Measurements from ENCODE around the gene ATP9A. TPM values are rescaled to one million over a fixed set of nuclear protein-coding genes. Genes with fewer than 3 reads are reported as not detected.
"Not testable (repeated sequence)": the region's sequence is repeated elsewhere in the genome, so short reads cannot be mapped to it uniquely, and the experiment has no call there.

ATP9A gene
- total and polyA plus RNA-seq, 2 experiments from 2014 or later: 11.3 to 16.9 TPM

DNA sequence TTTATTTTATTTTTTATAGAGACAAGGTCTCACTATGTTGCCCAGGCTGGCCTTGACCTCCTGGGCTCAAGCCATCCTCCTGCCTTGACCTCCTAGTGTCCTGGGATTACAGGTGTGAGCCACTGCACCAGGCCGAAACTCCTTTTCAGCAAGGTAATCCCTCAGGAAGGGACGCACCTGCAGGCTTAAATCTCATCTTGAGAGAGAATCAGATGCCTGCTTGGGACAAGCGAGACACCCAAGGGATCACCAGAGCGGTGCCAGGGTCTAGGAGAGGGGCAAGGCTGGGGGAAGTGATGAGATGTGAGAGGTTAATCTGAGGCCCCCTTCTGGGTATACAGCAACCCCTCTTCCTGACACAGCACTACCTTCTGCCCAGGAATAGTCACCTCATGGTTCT, 4.0 kb upstream of the ATP9A start:
- TF ChIP-seq, protein P1, sequence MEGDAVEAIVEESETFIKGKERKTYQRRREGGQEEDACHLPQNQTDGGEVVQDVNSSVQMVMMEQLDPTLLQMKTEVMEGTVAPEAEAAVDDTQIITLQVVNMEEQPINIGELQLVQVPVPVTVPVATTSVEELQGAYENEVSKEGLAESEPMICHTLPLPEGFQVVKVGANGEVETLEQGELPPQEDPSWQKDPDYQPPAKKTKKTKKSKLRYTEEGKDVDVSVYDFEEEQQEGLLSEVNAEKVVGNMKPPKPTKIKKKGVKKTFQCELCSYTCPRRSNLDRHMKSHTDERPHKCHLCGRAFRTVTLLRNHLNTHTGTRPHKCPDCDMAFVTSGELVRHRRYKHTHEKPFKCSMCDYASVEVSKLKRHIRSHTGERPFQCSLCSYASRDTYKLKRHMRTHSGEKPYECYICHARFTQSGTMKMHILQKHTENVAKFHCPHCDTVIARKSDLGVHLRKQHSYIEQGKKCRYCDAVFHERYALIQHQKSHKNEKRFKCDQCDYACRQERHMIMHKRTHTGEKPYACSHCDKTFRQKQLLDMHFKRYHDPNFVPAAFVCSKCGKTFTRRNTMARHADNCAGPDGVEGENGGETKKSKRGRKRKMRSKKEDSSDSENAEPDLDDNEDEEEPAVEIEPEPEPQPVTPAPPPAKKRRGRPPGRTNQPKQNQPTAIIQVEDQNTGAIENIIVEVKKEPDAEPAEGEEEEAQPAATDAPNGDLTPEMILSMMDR (IDR thresholded peaks at IDR 0.05; ENCODE audit: low read depth, low read length): no peak

DNA sequence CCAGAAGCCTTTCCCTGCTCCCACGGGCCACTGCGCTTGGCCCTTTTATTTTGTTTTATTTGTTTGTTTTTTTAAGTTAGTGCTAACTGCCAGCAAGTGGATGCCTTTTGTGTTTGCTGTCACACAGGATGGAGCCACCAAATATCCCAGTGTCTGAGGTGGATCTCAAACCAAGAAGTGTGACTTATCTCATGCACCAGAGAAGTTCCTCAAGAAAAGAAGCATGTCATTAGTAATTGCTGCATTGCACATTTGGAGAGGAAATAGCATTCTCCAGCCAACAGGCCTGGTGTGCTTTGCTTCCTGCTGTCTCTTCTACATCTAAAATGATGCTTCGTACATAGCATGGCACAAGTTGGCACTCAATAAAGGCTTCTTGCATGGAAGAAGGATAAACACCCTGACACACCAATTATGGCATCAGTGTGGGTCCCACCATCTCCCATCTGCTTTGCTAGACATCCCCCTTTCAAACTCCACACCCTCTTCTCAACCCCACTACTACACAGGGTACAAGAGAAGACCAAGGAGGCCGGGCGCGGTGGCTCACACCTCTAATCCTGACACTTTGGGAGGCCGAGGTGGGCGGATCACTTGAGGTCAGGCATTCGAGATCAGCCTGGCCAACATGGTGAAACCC, 1.9 kb upstream of the ATP9A start:
- Histone ChIP-seq H3K27ac (no peak overlapping the region), H3K27me3 (no peaks in the 10 kb centered on the region), H3K4me3 (no peak overlapping the region), H3K4me1 (ENCODE audit: low read depth) (no peaks in the 10 kb centered on the region), H3K9me3 (ENCODE audit: low read depth) (no peaks in the 10 kb centered on the region), H3K36me3 (no peaks in the 10 kb centered on the region)
- DNase-seq (ENCODE audit: low read depth in 1 of 2, low spot score in 1 of 2): no peak
- TF ChIP-seq, protein P1 (IDR thresholded peaks at IDR 0.05; ENCODE audit: low read depth, low read length): no peak

More for the DNA sequence above, 4.0 kb upstream of the ATP9A start:
- H3K36me3 ChIP-seq: no peaks in the 10 kb centered on the region
- H3K27me3 ChIP-seq: no peaks in the 10 kb centered on the region
- H3K4me3 ChIP-seq: no peak overlapping the region
- H3K9me3 ChIP-seq (ENCODE audit: low read depth): no peaks in the 10 kb centered on the region
- no peak for DNase-seq (ENCODE audit: low read depth in 1 of 2, low spot score in 1 of 2)
- H3K4me1 ChIP-seq (ENCODE audit: low read depth): no peaks in the 10 kb centered on the region
- no peak overlapping the region for H3K27ac ChIP-seq

DNA sequence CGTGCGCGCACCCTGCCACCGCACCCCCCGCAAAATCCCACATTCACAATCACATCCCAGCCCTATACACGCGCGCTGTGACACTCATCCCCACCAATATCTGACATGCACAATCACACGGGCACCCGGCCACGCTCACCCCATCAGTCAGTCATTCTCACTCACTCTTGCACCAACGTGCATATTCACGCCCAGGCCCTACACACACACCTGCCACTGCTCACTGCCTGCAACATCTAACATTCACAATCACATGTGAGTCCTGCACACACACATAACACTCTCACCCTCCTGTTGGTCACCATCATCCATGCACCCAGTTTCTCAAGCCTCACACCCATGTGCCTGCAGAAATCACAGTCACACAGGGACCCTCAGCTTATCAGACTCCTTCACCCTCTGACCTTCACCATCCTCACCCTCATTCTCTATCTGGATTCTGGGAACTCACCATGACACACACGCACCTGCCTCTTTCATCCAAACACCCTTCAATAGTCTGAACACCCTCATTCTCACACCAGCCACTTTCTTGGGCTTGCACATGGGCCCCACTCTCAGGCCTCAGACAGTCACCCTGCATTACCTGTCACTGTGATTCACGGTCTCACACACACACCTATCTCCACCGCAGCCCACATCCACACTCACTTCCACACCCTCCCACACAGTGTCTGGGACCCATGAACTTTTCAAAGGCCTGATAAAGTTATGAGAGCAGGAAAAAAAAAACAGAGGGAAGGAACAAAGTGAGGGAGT, 748 bp upstream of the ATP9A start:
- Histone ChIP-seq H3K27ac (no peak overlapping the region), H3K4me3 (no peak overlapping the region)
- peak in 1 of 2 donors; percentile 7 for DNase-seq (ENCODE audit: low read depth in 1 of 2, low spot score in 1 of 2)

DNA sequence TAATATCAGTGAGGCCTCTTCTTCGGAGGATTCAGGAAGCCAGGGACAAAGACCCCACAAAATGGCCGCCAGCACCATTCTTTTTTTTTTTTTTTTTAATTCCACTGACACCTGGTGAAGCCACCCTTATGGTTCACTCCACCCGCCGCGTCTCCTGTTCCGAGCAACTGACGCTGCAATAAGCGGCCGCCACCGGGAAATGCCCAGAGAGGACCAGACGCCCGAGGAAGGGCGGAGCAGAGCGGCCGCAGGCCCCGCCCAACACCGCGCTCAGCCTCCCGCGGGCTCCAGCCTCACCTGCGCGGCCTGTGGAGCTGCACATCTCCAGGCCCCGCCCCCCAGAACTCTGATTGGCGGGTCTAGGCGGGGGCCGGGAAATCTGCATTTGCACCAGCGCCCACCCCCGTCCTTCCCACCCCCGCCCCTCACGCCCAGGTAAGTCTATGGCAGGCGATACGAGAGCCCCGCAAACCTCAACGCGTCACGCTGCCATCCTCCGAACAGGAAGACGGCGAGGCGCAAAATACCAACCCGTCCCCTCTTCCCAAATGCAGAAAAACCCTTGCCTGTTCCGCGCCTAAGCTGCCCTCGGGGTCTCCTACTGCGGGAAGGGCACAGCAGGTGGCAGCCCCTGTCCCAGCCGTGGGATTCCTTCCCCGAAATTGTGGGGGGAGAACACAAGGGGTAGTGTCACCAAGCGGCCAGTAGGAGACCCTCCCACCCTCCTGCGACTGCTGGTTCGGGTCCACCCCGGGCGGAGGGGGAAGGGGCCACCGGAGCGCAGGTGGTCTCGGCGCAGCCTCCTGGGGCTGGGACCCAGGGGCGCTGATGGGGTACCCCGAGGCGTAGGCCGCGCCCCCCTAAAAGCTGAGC, 960 bp downstream of the ATP9A start:
- no peaks in the 10 kb centered on the region for H3K27me3 ChIP-seq
- peak; percentile 35 to 77 for DNase-seq (ENCODE audit: low read depth in 1 of 2, low spot score in 1 of 2)
- no peaks in the 10 kb centered on the region for H3K9me3 ChIP-seq (ENCODE audit: low read depth)
- H3K27ac ChIP-seq: no peak overlapping the region
- no peaks in the 10 kb centered on the region for H3K36me3 ChIP-seq
- peak overlapping the region; percentile 99 for H3K4me3 ChIP-seq
- TF ChIP-seq, protein P1 (IDR thresholded peaks at IDR 0.05; ENCODE audit: low read depth, low read length): peak; percentile 36
- H3K4me1 ChIP-seq (ENCODE audit: low read depth): no peaks in the 10 kb centered on the region

More for the DNA sequence above, 748 bp upstream of the ATP9A start:
- TF ChIP-seq, protein P1 (IDR thresholded peaks at IDR 0.05; ENCODE audit: low read depth, low read length): no peak
- Histone ChIP-seq H3K9me3 (ENCODE audit: low read depth) (no peaks in the 10 kb centered on the region), H3K36me3 (no peaks in the 10 kb centered on the region), H3K27me3 (no peaks in the 10 kb centered on the region), H3K4me1 (ENCODE audit: low read depth) (no peaks in the 10 kb centered on the region)

DNA sequence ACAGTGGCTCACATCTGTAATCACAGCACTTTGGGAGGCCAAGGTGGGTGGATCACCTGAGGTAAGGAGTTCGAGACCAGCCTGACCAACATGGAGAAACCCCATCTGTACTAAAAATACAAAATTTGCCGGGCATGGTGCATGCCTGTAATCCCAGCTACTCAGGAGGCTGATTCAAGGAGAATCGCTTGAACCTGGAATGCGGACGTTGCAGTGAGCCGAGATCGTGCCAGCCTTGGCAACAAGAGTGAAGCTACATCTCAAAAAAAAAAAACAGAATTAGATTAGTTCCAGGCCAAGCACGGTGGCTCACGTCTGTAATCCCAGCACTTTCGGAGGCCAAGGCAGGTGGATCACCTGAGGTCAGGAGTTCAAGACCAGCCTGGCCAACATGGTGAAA, 2.8 kb downstream of the ATP9A start:
- H3K9me3 ChIP-seq (ENCODE audit: low read depth); DNase-seq (ENCODE audit: low read depth in 1 of 2, low spot score in 1 of 2): not testable (repeated sequence)

More for the DNA sequence above, 2.8 kb downstream of the ATP9A start:
- not testable (repeated sequence) for H3K4me3 ChIP-seq; H3K27ac ChIP-seq; H3K27me3 ChIP-seq; H3K36me3 ChIP-seq; H3K4me1 ChIP-seq (ENCODE audit: low read depth)

All from cardiac muscle cell (in vitro differentiated cells and primary cell).